GM21619 (cell line): Measurements from ENCODE around the gene TGFBI.
A peak's percentile ranks its signal among the peaks of the same experiment; 100 is the strongest.

Experiments
- ATAC-seq: cut with Tn5 transposase; IDR thresholded peaks from one replicate; pipeline ENCODE4 v1.9.1; 2021; ENCODE audit not compliant: unreplicated experiment

TGFBI gene

GRCh38 chr5:136023958-136024541, 4.7 kb upstream of the TGFBI start:
- ATAC-seq = no peak

GRCh38 chr5:136025900-136026299, 2.9 kb upstream of the TGFBI start:
- no peak for ATAC-seq

- ATAC-seq = no peak
Observed at GRCh38 chr5:136026636-136027035, 2.2 kb upstream of the TGFBI start.

GRCh38 chr5:136027311-136027710, 1.5 kb upstream of the TGFBI start:
- no peak for ATAC-seq

- no peak for ATAC-seq
Observed at GRCh38 chr5:136028090-136028489, 698 bp upstream of the TGFBI start.

GRCh38 chr5:136030252-136030651, 1.5 kb downstream of the TGFBI start:
- ATAC-seq = no peak

- peak; percentile 67 for ATAC-seq
Observed at GRCh38 chr5:136030956-136031611, 2.3 kb downstream of the TGFBI start.

GRCh38 chr5:136031711-136032110, 2.9 kb downstream of the TGFBI start:
- ATAC-seq = no peak

- ATAC-seq = no peak
Observed at GRCh38 chr5:136032564-136032963, 3.8 kb downstream of the TGFBI start.

- no peak for ATAC-seq
Observed at GRCh38 chr5:136033234-136033633, 4.4 kb downstream of the TGFBI start.

- no peak for ATAC-seq
Observed at GRCh38 chr5:136033848-136034247, 5.1 kb downstream of the TGFBI start.

- no peak for ATAC-seq
Observed at GRCh38 chr5:136034492-136034891, 5.7 kb downstream of the TGFBI start.

GRCh38 chr5:136034984-136035383, 6.2 kb downstream of the TGFBI start:
- no peak for ATAC-seq

- no peak for ATAC-seq
Observed at GRCh38 chr5:136035837-136036236, 7.0 kb downstream of the TGFBI start.

- no peak for ATAC-seq
Observed at GRCh38 chr5:136036293-136036911, 7.6 kb downstream of the TGFBI start.

- peak; percentile 69 for ATAC-seq
Observed at GRCh38 chr5:136037001-136037705, 8.4 kb downstream of the TGFBI start.

GRCh38 chr5:136038635-136039034, 9.8 kb downstream of the TGFBI start:
- no peak for ATAC-seq

GRCh38 chr5:136039202-136039601, 10.4 kb downstream of the TGFBI start:
- no peak for ATAC-seq

- ATAC-seq = no peak
Observed at GRCh38 chr5:136040746-136041415, 12.1 kb downstream of the TGFBI start.

- no peak for ATAC-seq
Observed at GRCh38 chr5:136042156-136042555, 13.4 kb downstream of the TGFBI start.

- ATAC-seq = no peak
Observed at GRCh38 chr5:136042665-136043121, 13.9 kb downstream of the TGFBI start.
